ENCODE results near the gene NFATC2.

DNA sequence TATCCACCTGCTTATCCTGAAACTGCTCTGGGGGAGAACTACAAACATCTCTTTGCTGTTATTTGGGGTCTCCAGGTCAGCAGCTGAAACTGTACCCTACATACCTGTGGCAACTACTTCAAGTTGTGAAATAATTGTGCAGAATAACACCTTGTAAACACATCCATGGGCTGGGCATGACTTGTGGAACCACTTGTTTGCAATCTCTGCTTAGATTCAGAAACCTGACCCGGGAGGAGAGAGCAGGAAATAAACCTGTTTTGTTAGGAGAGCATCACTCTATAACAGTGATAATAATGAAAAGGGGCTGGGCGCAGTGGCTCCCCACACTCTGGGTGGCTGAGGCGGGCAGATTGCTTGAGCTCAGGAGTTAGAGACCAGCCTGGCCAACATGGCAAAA is 183.1 kb downstream of the NFATC2 start:
- TF ChIP-seq, protein P1, sequence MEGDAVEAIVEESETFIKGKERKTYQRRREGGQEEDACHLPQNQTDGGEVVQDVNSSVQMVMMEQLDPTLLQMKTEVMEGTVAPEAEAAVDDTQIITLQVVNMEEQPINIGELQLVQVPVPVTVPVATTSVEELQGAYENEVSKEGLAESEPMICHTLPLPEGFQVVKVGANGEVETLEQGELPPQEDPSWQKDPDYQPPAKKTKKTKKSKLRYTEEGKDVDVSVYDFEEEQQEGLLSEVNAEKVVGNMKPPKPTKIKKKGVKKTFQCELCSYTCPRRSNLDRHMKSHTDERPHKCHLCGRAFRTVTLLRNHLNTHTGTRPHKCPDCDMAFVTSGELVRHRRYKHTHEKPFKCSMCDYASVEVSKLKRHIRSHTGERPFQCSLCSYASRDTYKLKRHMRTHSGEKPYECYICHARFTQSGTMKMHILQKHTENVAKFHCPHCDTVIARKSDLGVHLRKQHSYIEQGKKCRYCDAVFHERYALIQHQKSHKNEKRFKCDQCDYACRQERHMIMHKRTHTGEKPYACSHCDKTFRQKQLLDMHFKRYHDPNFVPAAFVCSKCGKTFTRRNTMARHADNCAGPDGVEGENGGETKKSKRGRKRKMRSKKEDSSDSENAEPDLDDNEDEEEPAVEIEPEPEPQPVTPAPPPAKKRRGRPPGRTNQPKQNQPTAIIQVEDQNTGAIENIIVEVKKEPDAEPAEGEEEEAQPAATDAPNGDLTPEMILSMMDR (IDR thresholded peaks at IDR 0.05; ENCODE audit: low read depth, low read length, poor library complexity, severe bottlenecking), result no peak
- no peak for TF ChIP-seq EZH2phosphoT487 (IDR thresholded peaks at IDR 0.05; ENCODE audit: borderline replicate concordance, low read length)

Measured in DOHH2 (cell line).